Aorta (tissue), 5 donors: ENCODE data around the gene MAP6. TPM values are rescaled to one million over a fixed set of nuclear protein-coding genes. Genes with fewer than 3 reads are reported as not detected.

ENCODE experiments used
- ATAC-seq: fragments of 200-7000 bp; cut with Tn5 transposase; one replicate; pipeline ENCODE4 v1.9.1; 2022; ENCODE audit warnings: moderate library complexity; ENCODE audit not compliant: low FRiP score
- DNase-seq, 2 donors: peaks; one replicate each; pipeline ENCODE4 v3.0.0-alpha.2; 2020
- H3K27ac ChIP-seq, 2 donors: one replicate each; pipeline ENCODE4 v1.5.1; 2013; ENCODE audit warnings: low read length in 2 of 2, mild to moderate bottlenecking in 2 of 2, moderate library complexity in 2 of 2, control low read depth in 1 of 2, inconsistent platforms in 1 of 2, low read depth in 1 of 2
- H3K27me3 ChIP-seq, 2 donors: one replicate each; pipeline ENCODE4 v1.6.1; 2013; ENCODE audit warnings: control low read depth in 1 of 2, low read length in 1 of 2, mild to moderate bottlenecking in 1 of 2, moderate library complexity in 1 of 2; ENCODE audit not compliant: insufficient read depth in 2 of 2, control insufficient read depth in 1 of 2
- H3K36me3 ChIP-seq, 2 donors: one replicate each; pipeline ENCODE4 v1.6.1; 2013; ENCODE audit warnings: control low read depth in 1 of 2, low read length in 1 of 2, mild to moderate bottlenecking in 1 of 2; ENCODE audit not compliant: insufficient read depth in 2 of 2, control insufficient read depth in 1 of 2
- H3K4me1 ChIP-seq, 2 donors: one replicate each; pipeline ENCODE4 v1.6.1; 2013; ENCODE audit warnings: low read length in 2 of 2, control low read depth in 1 of 2, mild to moderate bottlenecking in 1 of 2, moderate library complexity in 1 of 2; ENCODE audit not compliant: insufficient read depth in 2 of 2, control insufficient read depth in 1 of 2
- H3K4me3 ChIP-seq, 2 donors: one replicate each; pipeline ENCODE4 v1.5.1; 2013; ENCODE audit warnings: low read length in 2 of 2, control low read depth in 1 of 2, mild to moderate bottlenecking in 1 of 2
- H3K9me3 ChIP-seq: one replicate; pipeline ENCODE4 v1.6.1; 2013; ENCODE audit warnings: mild to moderate bottlenecking, low read length; ENCODE audit not compliant: control insufficient read depth
- WGBS, 2 donors: extraction: QIAGEN DNeasy Blood & Tissue Kit; methylation state at CpG; one replicate each; pipeline ENCODE4 v1.1.7; 2013; 5-methylcytosine and 5-hydroxymethylcytosine counted together
- intact Hi-C, 2 donors: fragments of 100-400 bp; cut with DNase I; formaldehyde crosslinking; loops; one replicate each; pipeline versions ENCODE4 v1.14.2 to v1.15.0; 2022
- polyA plus RNA-seq, 2 donors: library from polyadenylated mRNA; stranded (reverse); fragments of 200-250 nt; gene quantifications; one replicate each; pipeline ENCODE4 v1.2.3, GENCODE V29; 2013
- total RNA-seq, 2 donors: library from RNA; stranded (reverse); fragmentation: NEBNext Ultra II Directional; extraction: Animal tissue kit (Norgen Biotek cat#: 25700); gene quantifications; one replicate each; pipeline ENCODE4 v1.2.1, GENCODE V29; 2021
- donor health status: healthy with polysubstance abuse.
- donor health status: Bipolar disorder and iron deficiency.
- donor health status: DM: no; HTN: no; CAD: no.
- donor health status: DM: no; HTN: no; CAD: no.
- donor health status: DM: yes; HTN: yes; CAD: no.

Gene MAP6
- total and polyA plus RNA-seq, 4 donors, result 6.4 to 16.7 (median 11.3) TPM

- Histone ChIP-seq H3K27me3 (no peaks in the 10 kb centered on the region), H3K4me1 (no peaks in the 10 kb centered on the region), H3K27ac (no peak overlapping the region), H3K4me3 (no peak overlapping the region), H3K36me3 (peaks cover 0 to 24% of the 10 kb centered on the region in 2 donors), H3K9me3 (no peaks in the 10 kb centered on the region)
- DNase-seq, result no peak
- intact Hi-C loops, result no loop called here
- 78 to 80% methylated on average over 34 of the region's 34 CpGs for WGBS, 2 donors
- ATAC-seq, result no peak
Observed at GRCh38 chr11:75566763-75567279, 102.0 kb downstream of the MAP6 start.

GRCh38 chr11:75565916-75566762 lies 102.7 kb downstream of the MAP6 start:
- H3K9me3 ChIP-seq, result no peaks in the 10 kb centered on the region
- intact Hi-C loops, result loop anchor here in 1 of 2 donors (2.0 kb wide), 1 partner anchor 19 kb away; no protein-coding TSS in a partner anchor
- H3K4me3 ChIP-seq, result no peak overlapping the region
- DNase-seq (no peak), ATAC-seq (no peak)
- H3K36me3 ChIP-seq, result peaks cover 0 to 20% of the 10 kb centered on the region in 2 donors
- peaks cover 0 to 4% of the 10 kb centered on the region in 2 donors for H3K4me1 ChIP-seq
- H3K27me3 ChIP-seq, result no peaks in the 10 kb centered on the region
- 76 to 81% methylated on average over 43 of the region's 43 CpGs for WGBS, 2 donors
- H3K27ac ChIP-seq, result peak overlapping the region in 1 of 2 donors; percentile 7

- Histone ChIP-seq H3K27ac (peak overlapping the region in 1 of 2 donors; percentile 70), H3K4me1 (peaks cover 0 to 5% of the 10 kb centered on the region in 2 donors), H3K4me3 (no peak overlapping the region), H3K27me3 (no peaks in the 10 kb centered on the region), H3K9me3 (no peaks in the 10 kb centered on the region), H3K36me3 (peaks cover 0 to 15% of the 10 kb centered on the region in 2 donors)
- ATAC-seq, result peak; percentile 34
- peak; percentile 81 to 87 for DNase-seq
- intact Hi-C loops, result loop anchor here in 1 of 2 donors (2.0 kb wide), 1 partner anchor 19 kb away; no protein-coding TSS in a partner anchor
- 13 to 15% methylated on average over 5 of the region's 5 CpGs for WGBS, 2 donors
Observed at GRCh38 chr11:75565221-75565814, 103.5 kb downstream of the MAP6 start.

GRCh38 chr11:75563978-75564552 lies 104.8 kb downstream of the MAP6 start:
- peak overlapping the region; percentile 80 to 97 for H3K27ac ChIP-seq
- peak; percentile 86 to 96 for DNase-seq
- H3K36me3 ChIP-seq, result peaks cover 0 to 13% of the 10 kb centered on the region in 2 donors
- peak overlapping the region; percentile 73 for H3K4me3 ChIP-seq
- H3K4me1 ChIP-seq, result peaks cover 0 to 5% of the 10 kb centered on the region in 2 donors
- 5 to 6% methylated on average over 9 of the region's 9 CpGs for WGBS, 2 donors
- peak; percentile 54 for ATAC-seq
- no peaks in the 10 kb centered on the region for H3K9me3 ChIP-seq
- no peaks in the 10 kb centered on the region for H3K27me3 ChIP-seq
- intact Hi-C loops, result loop anchor here in 1 of 2 donors (2.0 kb wide), 1 partner anchor 17 kb away; no protein-coding TSS in a partner anchor

GRCh38 chr11:75563501-75563977 lies 105.3 kb downstream of the MAP6 start:
- intact Hi-C loops, result no loop called here
- Histone ChIP-seq H3K36me3 (peaks cover 0 to 10% of the 10 kb centered on the region in 2 donors), H3K4me1 (peaks cover 0 to 5% of the 10 kb centered on the region in 2 donors), H3K9me3 (no peaks in the 10 kb centered on the region), H3K27me3 (no peaks in the 10 kb centered on the region), H3K27ac (peak overlapping the region; percentile 80 to 97), H3K4me3 (peak overlapping the region; percentile 73)
- 3 to 8% methylated on average over 5 of the region's 5 CpGs for WGBS, 2 donors
- ATAC-seq (no peak), DNase-seq (no peak)

- Histone ChIP-seq H3K9me3 (no peaks in the 10 kb centered on the region), H3K4me1 (peaks cover 0 to 5% of the 10 kb centered on the region in 2 donors), H3K4me3 (peak overlapping the region; percentile 73), H3K27ac (peak overlapping the region; percentile 80 to 97), H3K36me3 (peaks cover 0 to 6% of the 10 kb centered on the region in 2 donors), H3K27me3 (no peaks in the 10 kb centered on the region)
- intact Hi-C loops, result no loop called here
- ATAC-seq (no peak), DNase-seq (peak in 1 of 2 donors; percentile 61)
- WGBS, 2 donors, result 0 to 2% methylated on average over 16 of the region's 16 CpGs
Observed at GRCh38 chr11:75562836-75563484, 105.9 kb downstream of the MAP6 start.

GRCh38 chr11:75562048-75562835 lies 106.6 kb downstream of the MAP6 start, which contains the start of gene SERPINH1:
SERPINH1 (plus strand) TSS chr11:75562253; CDS start chr11:75566350, 4,097 bp downstream.
- peak within 1 kb of the TSS; percentile 73 for H3K4me3 ChIP-seq
- DNase-seq (peak; percentile 94 to 95), ATAC-seq (peak; percentile 84)
- H3K36me3 ChIP-seq, result peaks cover 0 to 6% of the 10 kb centered on the region in 2 donors
- intact Hi-C loops, result no loop called here
- no peaks in the 10 kb centered on the region for H3K27me3 ChIP-seq
- WGBS, 2 donors, result 0 to 1% methylated on average over 49 to 51 of the region's 51 CpGs
- H3K27ac ChIP-seq, result peak within 1 kb of the TSS; percentile 97 to 98
- H3K9me3 ChIP-seq, result no peaks in the 10 kb centered on the region
- H3K4me1 ChIP-seq, result peaks cover 0 to 5% of the 10 kb centered on the region in 2 donors
